SH-SY5Y (cell line): Measurements from ENCODE around the gene VEGFB.

Experiments
- GATA2 ChIP-seq: IDR thresholded peaks from 2 replicates; pipeline ENCODE4 v1.6.1; 2011; ENCODE audit warnings: mild to moderate bottlenecking, low read depth, low read length
- GATA3 ChIP-seq: IDR thresholded peaks from 2 replicates; pipeline ENCODE4 v1.6.1; 2011; ENCODE audit warnings: low read depth, mild to moderate bottlenecking, low read length, moderate library complexity

The VEGFB gene

DNA sequence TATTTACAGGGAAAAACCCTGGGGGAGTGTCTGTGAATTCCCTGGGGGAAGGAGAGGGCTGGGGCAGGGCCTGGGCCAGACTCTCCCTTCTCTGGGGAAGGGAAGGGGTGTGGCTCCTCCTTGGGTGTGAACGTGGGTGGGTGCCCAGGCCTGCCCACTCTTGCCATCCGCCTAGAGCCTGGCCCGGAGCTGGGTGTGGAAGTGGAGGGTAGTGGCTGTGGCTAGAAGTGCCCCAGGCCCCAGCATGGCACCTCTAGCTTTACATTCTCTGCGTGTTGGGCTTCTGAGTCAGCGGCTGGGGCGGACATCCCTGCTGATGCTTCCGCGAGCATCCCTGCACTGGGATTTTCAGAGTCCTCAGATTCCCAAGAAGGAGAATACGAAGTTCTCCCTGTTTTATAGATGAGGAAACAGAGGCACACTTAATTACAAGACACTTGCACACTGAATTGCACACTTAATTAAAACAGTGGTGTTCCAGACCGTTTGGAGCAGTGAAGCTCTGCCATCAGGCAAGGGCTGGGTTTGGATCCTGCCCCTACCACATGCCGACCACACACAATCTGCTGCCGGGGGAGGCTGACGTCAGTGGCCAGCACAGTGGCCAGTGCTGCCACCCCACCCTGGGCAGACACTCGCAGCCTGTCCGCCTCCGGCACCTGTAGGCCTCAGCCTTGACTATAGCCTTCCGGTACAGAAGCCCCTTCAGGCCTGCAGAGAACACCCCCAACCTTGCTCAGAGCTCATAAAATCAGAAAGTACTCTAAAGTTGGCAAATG lies 42.5 kb downstream of the VEGFB start:
- TF ChIP-seq GATA2 (no peak), GATA3 (no peak)

- TF ChIP-seq GATA3 (no peak), GATA2 (no peak)
Observed at GRCh38 chr11:64278576-64279190, 44.3 kb downstream of the VEGFB start.

DNA sequence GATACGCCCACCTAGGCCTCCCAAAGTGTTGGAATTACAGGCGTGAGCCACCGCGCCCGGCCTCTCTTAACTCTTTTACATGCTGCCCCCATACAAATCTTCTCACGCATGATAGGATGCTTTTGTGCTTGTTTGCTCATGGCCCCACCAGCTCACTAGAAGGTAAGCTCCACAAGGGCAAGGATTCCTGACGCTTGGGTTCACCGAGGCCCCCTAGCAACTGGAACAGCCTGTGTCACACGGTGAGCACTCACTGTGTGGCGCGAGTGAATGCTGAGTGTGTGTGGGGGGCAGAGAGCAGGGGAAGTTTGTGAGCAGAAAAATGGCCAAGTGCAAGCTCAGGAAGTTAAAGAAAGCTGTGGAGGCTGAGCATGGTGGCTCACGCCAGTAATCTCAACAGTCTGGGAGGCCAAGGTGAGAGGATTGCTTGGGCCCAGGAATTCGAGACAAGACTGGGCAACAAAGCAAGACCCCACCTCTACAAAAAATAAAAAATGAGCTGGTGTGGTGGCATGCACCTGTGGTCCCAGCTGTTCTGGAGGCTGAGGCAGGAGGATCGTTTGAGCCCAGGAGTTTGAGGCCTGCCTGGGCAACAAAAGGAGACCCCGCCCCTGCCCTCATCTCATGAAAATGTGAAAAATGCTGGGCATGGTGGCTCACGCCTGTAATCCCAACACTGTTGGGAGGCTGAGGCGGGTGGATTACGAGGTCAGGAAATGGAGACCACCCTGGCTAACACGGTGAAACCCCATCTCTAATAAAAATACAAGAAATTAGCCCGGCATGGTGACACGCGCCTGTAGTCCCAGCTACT lies 47.8 kb downstream of the VEGFB start:
- TF ChIP-seq GATA2 (no peak), GATA3 (no peak)

- TF ChIP-seq GATA3 (no peak), GATA2 (no peak)
Observed at GRCh38 chr11:64283092-64283491, 48.7 kb downstream of the VEGFB start.

GRCh38 chr11:64284048-64284961 lies 49.9 kb downstream of the VEGFB start, which contains the start of gene BAD:
Gene BAD, minus strand, starts transcription at chr11:64284665. Its CDS starts 297 bp downstream, at chr11:64284368.
- TF ChIP-seq GATA2: no peak
- no peak for TF ChIP-seq GATA3

- no peak for TF ChIP-seq GATA3
- peak; percentile 63 for TF ChIP-seq GATA2
Observed at GRCh38 chr11:64284962-64285884, 50.8 kb downstream of the VEGFB start, which contains the start of gene GPR137. Gene GPR137, plus strand, starts transcription at chr11:64285848. Its CDS starts 677 bp downstream, at chr11:64286525.

DNA sequence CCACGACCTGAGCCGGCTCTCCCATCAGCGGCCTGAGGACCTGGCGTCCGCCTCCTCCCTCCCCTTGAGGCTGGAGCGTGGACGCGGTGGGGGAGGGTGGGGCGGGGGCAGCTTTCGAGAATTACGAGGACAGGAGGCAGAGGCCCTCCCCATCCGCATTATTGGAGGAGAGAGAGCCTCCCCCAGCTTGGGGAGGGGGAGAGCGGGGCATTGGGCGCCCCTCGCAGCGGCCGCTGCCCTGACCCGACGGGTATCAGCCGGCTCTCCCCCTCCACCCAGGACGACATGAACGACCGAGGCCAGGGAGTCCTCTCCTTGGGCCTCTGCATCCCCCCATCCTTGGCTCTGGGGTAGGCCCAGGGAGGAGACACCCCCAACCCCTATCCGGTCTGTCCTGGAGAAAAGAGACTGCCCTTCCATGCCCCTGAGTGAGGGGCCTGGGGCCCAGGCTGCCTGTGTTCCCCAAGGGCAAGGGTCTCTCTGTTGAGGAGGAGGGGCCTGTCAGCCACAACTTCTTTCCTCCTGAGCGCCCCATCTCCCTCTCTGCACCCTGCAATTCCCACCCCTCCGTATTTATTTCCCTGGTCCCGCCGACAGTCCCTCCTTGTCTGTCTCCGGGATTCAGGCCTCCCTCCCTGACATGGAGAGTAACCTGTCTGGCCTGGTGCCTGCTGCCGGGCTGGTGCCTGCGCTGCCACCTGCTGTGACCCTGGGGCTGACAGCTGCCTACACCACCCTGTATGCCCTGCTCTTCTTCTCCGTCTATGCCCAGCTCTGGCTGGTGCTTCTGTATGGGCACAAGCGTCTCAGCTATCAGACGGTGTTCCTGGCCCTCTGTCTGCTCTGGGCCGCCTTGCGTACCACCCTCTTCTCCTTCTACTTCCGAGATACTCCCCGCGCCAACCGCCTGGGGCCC lies 51.8 kb downstream of the VEGFB start:
- TF ChIP-seq GATA3 (no peak), GATA2 (no peak)

- TF ChIP-seq GATA2 (no peak), GATA3 (no peak)
Observed at GRCh38 chr11:64286801-64287159, 52.4 kb downstream of the VEGFB start.

DNA sequence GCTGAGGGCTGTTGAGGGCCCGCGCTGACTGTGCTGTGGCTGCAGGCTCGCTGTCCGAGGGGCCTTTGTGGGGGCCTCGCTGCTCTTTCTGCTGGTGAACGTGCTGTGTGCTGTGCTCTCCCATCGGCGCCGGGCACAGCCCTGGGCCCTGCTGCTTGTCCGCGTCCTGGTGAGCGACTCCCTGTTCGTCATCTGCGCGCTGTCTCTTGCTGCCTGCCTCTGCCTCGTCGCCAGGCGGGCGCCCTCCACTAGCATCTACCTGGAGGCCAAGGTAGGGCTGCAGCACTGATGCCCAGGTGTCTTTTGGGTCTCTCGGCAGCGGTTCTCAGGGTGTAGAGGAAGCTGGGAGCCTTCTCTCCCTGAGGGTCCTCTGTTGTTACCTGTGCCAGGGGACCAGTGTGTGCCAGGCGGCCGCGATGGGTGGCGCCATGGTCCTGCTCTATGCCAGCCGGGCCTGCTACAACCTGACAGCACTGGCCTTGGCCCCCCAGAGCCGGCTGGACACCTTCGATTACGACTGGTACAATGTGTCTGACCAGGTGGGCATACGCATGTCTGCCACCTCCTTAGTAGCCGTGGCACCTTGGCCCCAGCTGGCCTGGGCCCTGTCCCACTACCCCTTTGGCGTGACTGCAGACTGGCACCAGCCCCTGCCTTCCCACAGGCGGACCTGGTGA lies 53.4 kb downstream of the VEGFB start:
- TF ChIP-seq GATA3 (no peak), GATA2 (no peak)

DNA sequence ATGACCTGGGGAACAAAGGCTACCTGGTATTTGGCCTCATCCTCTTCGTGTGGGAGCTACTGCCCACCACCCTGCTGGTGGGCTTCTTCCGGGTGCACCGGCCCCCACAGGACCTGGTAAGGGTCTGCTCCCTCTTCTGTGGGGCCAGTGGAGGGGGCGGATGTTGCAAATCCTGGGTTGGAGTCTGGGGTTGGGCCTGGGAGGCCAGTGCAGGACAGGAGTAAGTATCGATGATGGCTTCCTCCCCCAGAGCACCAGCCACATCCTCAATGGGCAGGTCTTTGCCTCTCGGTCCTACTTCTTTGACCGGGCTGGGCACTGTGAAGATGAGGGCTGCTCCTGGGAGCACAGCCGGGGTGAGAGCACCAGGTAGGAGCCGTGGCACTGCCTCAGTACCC lies 54.0 kb downstream of the VEGFB start:
- TF ChIP-seq GATA3 (no peak), GATA2 (no peak)
